ENCODE measurements around the gene AJM1. TPM values are rescaled to one million over a fixed set of nuclear protein-coding genes. Genes with fewer than 3 reads are reported as not detected.

The AJM1 gene
- total RNA-seq, 1 donor from 2014 or later, result 2.7 TPM

DNA sequence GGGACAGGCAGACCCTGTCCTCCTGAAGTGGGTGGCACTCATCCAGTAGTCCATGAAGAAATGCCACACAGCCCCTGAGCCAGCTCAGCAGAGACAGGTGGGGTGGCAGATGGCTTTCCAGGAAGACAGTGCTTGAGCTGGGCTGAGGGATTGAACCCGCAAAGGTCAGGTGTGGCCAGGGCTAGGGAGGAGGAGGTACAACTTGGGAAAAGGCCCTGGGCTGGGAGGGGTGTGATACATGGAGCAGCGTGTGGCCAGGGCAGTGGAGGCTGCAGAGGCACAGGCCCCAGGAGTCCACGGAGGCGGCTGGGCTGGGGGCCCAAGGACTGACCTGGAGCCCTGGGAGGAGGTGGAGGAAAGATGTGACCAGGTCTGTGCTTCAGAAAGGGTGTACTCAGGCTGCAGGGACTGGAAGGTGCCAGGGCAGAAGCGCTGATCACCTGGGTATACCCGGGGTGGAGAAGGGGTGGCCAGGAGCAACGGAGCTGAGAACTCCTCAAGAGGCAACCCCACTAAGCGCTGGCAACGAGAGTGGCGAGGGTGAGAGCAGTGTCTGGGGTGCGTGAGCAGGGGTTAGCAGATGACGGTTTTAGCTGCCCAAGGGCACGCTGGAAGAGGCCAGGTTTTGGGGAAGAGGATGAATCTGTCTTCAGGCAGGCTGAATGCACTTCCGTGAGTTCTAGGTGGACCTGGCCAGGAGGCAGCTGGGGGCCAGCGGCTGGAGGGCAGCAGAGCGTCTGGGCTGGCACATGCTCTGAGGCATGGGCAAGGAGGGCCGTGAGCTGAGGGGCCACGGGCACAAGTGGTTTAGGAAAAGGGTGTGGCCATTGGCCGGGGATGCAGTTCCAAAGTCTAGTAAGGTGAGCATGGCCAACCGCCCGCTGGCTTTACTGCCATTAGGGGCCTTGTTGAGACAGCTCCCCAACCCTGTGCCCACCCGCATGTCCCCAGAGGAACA is 38.4 kb upstream of the AJM1 start:
- intact Hi-C loops (cut with DNase I), result no loop called here
- Histone ChIP-seq H3K9me3 (no peaks in the 10 kb centered on the region), H3K27ac (no peak overlapping the region), H3K36me3 (no peaks in the 10 kb centered on the region), H3K4me3 (no peak overlapping the region), H3K4me1 (peaks cover 38% of the 10 kb centered on the region), H3K27me3 (peaks cover 24% of the 10 kb centered on the region)
- no peak for ATAC-seq
- TF ChIP-seq, protein P1, sequence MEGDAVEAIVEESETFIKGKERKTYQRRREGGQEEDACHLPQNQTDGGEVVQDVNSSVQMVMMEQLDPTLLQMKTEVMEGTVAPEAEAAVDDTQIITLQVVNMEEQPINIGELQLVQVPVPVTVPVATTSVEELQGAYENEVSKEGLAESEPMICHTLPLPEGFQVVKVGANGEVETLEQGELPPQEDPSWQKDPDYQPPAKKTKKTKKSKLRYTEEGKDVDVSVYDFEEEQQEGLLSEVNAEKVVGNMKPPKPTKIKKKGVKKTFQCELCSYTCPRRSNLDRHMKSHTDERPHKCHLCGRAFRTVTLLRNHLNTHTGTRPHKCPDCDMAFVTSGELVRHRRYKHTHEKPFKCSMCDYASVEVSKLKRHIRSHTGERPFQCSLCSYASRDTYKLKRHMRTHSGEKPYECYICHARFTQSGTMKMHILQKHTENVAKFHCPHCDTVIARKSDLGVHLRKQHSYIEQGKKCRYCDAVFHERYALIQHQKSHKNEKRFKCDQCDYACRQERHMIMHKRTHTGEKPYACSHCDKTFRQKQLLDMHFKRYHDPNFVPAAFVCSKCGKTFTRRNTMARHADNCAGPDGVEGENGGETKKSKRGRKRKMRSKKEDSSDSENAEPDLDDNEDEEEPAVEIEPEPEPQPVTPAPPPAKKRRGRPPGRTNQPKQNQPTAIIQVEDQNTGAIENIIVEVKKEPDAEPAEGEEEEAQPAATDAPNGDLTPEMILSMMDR (IDR thresholded peaks at IDR 0.05), result no peak
- DNase-seq, result no peak

DNA sequence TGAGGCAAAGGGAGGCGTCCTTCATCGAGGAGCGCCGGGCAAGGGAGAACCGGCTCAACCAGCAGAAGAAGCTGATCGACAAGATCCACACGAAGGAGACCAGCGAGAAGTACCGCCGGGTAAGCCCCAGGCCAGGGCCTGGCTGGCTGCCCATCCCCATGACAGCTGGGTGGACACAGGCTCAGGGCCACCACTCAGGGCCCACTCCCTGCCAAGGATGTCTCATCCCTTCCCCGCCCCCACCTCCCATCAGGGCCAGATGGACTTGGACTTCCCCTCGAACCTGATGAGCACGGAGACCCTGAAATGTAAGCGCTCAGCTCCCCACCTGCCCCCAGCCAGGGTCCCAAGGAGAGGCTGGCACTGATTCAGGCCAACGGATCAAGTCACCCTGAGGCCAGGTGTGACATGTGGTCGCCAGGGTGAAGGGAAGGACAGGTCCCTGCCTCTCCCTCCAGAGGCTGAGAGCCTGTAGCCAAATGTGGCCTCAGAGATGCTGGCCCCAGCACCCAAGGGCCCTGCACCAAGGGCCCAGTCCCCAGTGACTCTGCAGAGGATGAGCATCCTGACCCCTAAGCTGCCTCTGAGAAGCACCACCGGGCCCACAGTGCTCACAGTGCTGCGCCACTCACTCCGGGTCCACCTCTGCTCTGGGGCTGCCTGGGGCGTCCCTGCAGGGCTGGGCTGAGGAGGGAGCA is 37.6 kb upstream of the AJM1 start:
- no peak overlapping the region for H3K27ac ChIP-seq
- no peaks in the 10 kb centered on the region for H3K36me3 ChIP-seq
- H3K9me3 ChIP-seq, result no peaks in the 10 kb centered on the region
- TF ChIP-seq, protein P1 (IDR thresholded peaks at IDR 0.05), result no peak
- peaks cover 16% of the 10 kb centered on the region for H3K27me3 ChIP-seq
- intact Hi-C loops (cut with DNase I), result no loop called here
- no peak overlapping the region for H3K4me3 ChIP-seq
- no peak for DNase-seq
- ATAC-seq, result no peak
- H3K4me1 ChIP-seq, result peaks cover 40% of the 10 kb centered on the region

DNA sequence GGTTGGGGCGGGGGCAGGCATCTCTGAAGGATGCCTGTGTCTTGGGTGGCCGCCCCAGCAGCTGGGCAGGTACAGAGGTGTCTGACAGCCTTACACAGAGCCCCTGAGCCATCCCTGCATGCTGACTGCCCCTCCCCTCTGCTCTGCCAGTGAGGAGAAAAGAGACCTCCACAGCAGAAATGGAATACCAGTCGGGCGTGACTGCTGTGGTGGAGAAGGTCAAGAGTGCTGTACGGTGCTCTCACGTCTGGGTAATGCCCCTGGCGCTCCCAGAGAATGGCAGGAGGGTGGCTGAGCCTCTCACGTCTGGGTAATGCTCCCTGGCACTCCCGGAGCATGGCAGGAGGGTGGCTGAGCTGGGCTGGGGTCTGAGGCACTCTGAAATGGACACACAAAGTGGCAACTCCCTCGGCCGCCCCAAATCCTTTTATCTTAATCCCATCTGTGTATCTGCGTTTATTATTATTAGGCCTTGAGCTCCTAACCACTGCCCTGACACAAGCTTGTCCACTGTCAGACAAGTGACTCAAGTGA is 37.0 kb upstream of the AJM1 start:
- no peak overlapping the region for H3K27ac ChIP-seq
- intact Hi-C loops (cut with DNase I), result no loop called here
- DNase-seq (no peak), ATAC-seq (no peak)
- H3K36me3 ChIP-seq, result no peaks in the 10 kb centered on the region
- H3K4me1 ChIP-seq, result peaks cover 38% of the 10 kb centered on the region
- H3K9me3 ChIP-seq, result no peaks in the 10 kb centered on the region
- TF ChIP-seq, protein P1 (IDR thresholded peaks at IDR 0.05), result no peak
- peaks cover 10% of the 10 kb centered on the region for H3K27me3 ChIP-seq
- H3K4me3 ChIP-seq, result no peak overlapping the region

DNA sequence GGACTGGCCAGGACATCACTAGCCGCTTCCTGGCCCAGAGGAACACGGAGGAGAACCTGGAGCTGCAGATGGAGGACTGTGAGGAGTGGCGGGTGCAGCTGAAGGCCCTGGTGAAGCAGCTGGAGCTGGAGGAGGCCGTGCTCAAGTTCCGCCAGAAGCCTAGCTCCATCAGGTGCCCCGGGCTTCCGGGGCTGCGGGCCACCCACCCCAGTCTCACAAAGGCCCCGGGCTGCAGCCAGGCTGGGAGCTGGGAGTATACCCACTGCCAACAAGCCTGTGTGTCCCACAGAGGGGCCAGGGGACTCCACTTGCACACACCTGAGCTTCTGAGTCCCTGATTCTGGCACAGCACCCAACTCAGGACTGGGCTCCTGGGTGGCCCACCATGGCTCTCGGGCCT is 36.2 kb upstream of the AJM1 start:
- intact Hi-C loops (cut with DNase I), result no loop called here
- Histone ChIP-seq H3K27ac (no peak overlapping the region), H3K4me3 (no peak overlapping the region), H3K36me3 (peaks cover 4% of the 10 kb centered on the region), H3K27me3 (peaks cover 5% of the 10 kb centered on the region), H3K9me3 (no peaks in the 10 kb centered on the region), H3K4me1 (peaks cover 34% of the 10 kb centered on the region)
- TF ChIP-seq, protein P1 (IDR thresholded peaks at IDR 0.05), result no peak
- DNase-seq (peak; percentile 59), ATAC-seq (no peak)

DNA sequence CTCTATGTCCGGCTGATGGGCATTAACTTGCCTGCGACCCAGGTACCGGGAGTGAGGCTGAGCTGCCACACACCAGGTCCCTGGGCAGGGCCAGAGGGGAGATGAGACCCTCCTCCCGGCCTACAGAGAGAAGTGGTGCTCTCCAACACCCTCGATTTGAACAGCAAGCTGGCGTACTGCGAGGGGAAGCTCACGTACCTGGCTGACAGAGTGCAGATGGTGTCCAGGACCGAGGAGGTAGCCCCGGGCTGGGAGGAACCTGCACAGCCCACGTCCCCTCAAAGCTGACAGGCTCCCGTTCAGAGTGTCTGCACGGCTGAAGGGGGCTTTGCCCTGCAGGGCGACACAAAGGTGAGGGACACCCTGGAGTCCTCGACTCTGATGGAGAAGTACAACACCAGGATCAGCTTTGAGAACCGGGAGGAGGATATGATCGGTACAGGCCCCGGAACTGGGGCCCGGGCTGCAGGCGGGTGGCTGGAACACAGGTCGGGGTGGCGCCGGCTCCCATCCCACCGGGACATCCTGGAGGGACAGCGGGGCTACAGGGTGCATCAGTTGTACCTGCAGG is 35.6 kb upstream of the AJM1 start:
- DNase-seq (peak; percentile 57), ATAC-seq (no peak)
- TF ChIP-seq, protein P1 (IDR thresholded peaks at IDR 0.05), result no peak
- peak overlapping the region; percentile 82 for H3K4me3 ChIP-seq
- peaks cover 30% of the 10 kb centered on the region for H3K4me1 ChIP-seq
- peak overlapping the region; percentile 91 for H3K27ac ChIP-seq
- H3K36me3 ChIP-seq, result peaks cover 6% of the 10 kb centered on the region
- H3K9me3 ChIP-seq, result no peaks in the 10 kb centered on the region
- intact Hi-C loops (cut with DNase I), result no loop called here
- no peaks in the 10 kb centered on the region for H3K27me3 ChIP-seq
